ENCODE measurements around the gene SGTA. TPM values are rescaled to one million over a fixed set of nuclear protein-coding genes. Genes with fewer than 3 reads are reported as not detected.
"Not testable (repeated sequence)": the region's sequence is repeated elsewhere in the genome, so short reads cannot be mapped to it uniquely, and the experiment has no call there.

The SGTA gene
- total RNA-seq, 1 donor from 2014 or later, result 106 TPM

GRCh38 chr19:2820112-2820702 lies 37.1 kb upstream of the SGTA start:
- peak overlapping the region; percentile 87 for H3K4me3 ChIP-seq (ENCODE audit: low read depth, low read length)
- DNase-seq (ENCODE audit: low read depth), result no peak
- TF ChIP-seq CTCF (conservative IDR thresholded peaks at IDR 0.05; ENCODE audit: low read depth, low read length), result no peak

GRCh38 chr19:2819540-2820111 lies 36.6 kb upstream of the SGTA start, which contains the start of gene ZNF554:
Gene ZNF554 (plus strand): TSS chr19:2819868. CDS start chr19:2820072, 204 bp downstream.
- peak; percentile 48 for DNase-seq (ENCODE audit: low read depth)
- H3K4me3 ChIP-seq (ENCODE audit: low read depth, low read length), result peak within 1 kb of the TSS; percentile 87
- TF ChIP-seq CTCF (conservative IDR thresholded peaks at IDR 0.05; ENCODE audit: low read depth, low read length), result peak; percentile 84

- DNase-seq (ENCODE audit: low read depth); H3K4me3 ChIP-seq (ENCODE audit: low read depth, low read length): not testable (repeated sequence)
Observed at GRCh38 chr19:2817237-2817829, 34.3 kb upstream of the SGTA start.

GRCh38 chr19:2816641-2817040 lies 33.6 kb upstream of the SGTA start:
- DNase-seq (ENCODE audit: low read depth), result no peak
- TF ChIP-seq CTCF (conservative IDR thresholded peaks at IDR 0.05; ENCODE audit: low read depth, low read length), result no peak

GRCh38 chr19:2815923-2816322 lies 32.9 kb upstream of the SGTA start:
- DNase-seq (ENCODE audit: low read depth), result no peak
- no peak overlapping the region for H3K4me3 ChIP-seq (ENCODE audit: low read depth, low read length)
- TF ChIP-seq CTCF (conservative IDR thresholded peaks at IDR 0.05; ENCODE audit: low read depth, low read length), result no peak

More at GRCh38 chr19:2816641-2817040, 33.6 kb upstream of the SGTA start:
- H3K4me3 ChIP-seq (ENCODE audit: low read depth, low read length), result no peak overlapping the region

GRCh38 chr19:2815191-2815614 lies 32.1 kb upstream of the SGTA start:
- DNase-seq (ENCODE audit: low read depth), result no peak
- TF ChIP-seq CTCF (conservative IDR thresholded peaks at IDR 0.05; ENCODE audit: low read depth, low read length), result no peak
- no peak overlapping the region for H3K4me3 ChIP-seq (ENCODE audit: low read depth, low read length)

- H3K4me3 ChIP-seq (ENCODE audit: low read depth, low read length), result no peak overlapping the region
- no peak for TF ChIP-seq CTCF (conservative IDR thresholded peaks at IDR 0.05; ENCODE audit: low read depth, low read length)
- DNase-seq (ENCODE audit: low read depth), result no peak
Observed at GRCh38 chr19:2814426-2814825, 31.4 kb upstream of the SGTA start.

Measured in epithelial cell of proximal tubule (primary cell).